Measurements from ENCODE around the gene DZIP1.

Gene DZIP1

DNA sequence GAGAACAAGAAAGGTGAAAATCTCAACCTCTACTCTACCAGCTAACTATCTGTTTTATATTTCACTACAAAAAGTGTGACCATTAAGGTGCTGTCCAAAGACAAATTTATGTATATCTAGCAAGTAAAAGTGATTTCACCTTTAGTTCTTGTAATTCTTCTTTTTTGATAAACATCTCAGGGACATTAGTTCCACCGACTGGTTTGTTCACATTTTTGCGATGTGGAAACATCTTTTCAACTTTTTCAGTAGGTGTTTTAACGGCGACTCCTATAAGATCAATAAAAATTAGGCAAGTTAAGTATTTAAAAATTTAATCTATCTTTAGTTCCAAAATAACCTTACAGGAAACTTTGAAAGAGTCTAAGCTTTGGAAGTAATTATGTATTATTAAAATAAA is 58.6 kb downstream of the DZIP1 start:
- H3K4me2 ChIP-seq (ENCODE audit: low read length), result no peak overlapping the region
- H3K9ac ChIP-seq (ENCODE audit: low read length), result no peak overlapping the region
- no peaks in the 10 kb centered on the region for H4K20me1 ChIP-seq (ENCODE audit: insufficient read depth, low read length)
- no peaks in the 10 kb centered on the region for H3K27me3 ChIP-seq (ENCODE audit: insufficient read depth, low read length)
- H3F3A ChIP-seq (ENCODE audit: insufficient read depth, low read length), result no peaks in the 10 kb centered on the region
- no peaks in the 10 kb centered on the region for H3K36me3 ChIP-seq (ENCODE audit: insufficient read depth, low read length)
- H3K4me3 ChIP-seq (ENCODE audit: low read depth, low read length, poor library complexity, severe bottlenecking), result no peak overlapping the region
- H3K79me2 ChIP-seq (ENCODE audit: insufficient read depth, low read length), result no peaks in the 10 kb centered on the region
- no peaks in the 10 kb centered on the region for H3K4me1 ChIP-seq (ENCODE audit: insufficient read depth, low read length, severe bottlenecking)
- no peak overlapping the region for H2AFZ ChIP-seq (ENCODE audit: low read length)
- TF ChIP-seq CTCF (IDR thresholded peaks at IDR 0.05; ENCODE audit: low read length) (no peak), EZH2 (IDR thresholded peaks at IDR 0.05; ENCODE audit: borderline replicate concordance, low read length) (no peak)
- H3K9me2 ChIP-seq (ENCODE audit: low read depth, low read length), result no peaks in the 10 kb centered on the region
- no peaks in the 10 kb centered on the region for H3K9me3 ChIP-seq (ENCODE audit: low read length)
- no peak overlapping the region for H3K27ac ChIP-seq (ENCODE audit: low read depth, low read length, poor library complexity, severe bottlenecking)

- Histone ChIP-seq H3K79me2 (ENCODE audit: insufficient read depth, low read length) (no peaks in the 10 kb centered on the region), H4K20me1 (ENCODE audit: insufficient read depth, low read length) (no peaks in the 10 kb centered on the region), H3K36me3 (ENCODE audit: insufficient read depth, low read length) (no peaks in the 10 kb centered on the region), H3K4me1 (ENCODE audit: insufficient read depth, low read length, severe bottlenecking) (no peaks in the 10 kb centered on the region), H2AFZ (ENCODE audit: low read length) (no peak overlapping the region), H3K4me2 (ENCODE audit: low read length) (no peak overlapping the region), H3K27ac (ENCODE audit: low read depth, low read length, poor library complexity, severe bottlenecking) (no peak overlapping the region), H3K4me3 (ENCODE audit: low read depth, low read length, poor library complexity, severe bottlenecking) (no peak overlapping the region), H3K9me3 (ENCODE audit: low read length) (no peaks in the 10 kb centered on the region), H3K9me2 (ENCODE audit: low read depth, low read length) (no peaks in the 10 kb centered on the region), H3K27me3 (ENCODE audit: insufficient read depth, low read length) (peaks cover 4% of the 10 kb centered on the region; the same call in 1 of the 2 replicates), H3F3A (ENCODE audit: insufficient read depth, low read length) (no peaks in the 10 kb centered on the region), H3K9ac (ENCODE audit: low read length) (no peak overlapping the region)
- TF ChIP-seq CTCF (IDR thresholded peaks at IDR 0.05; ENCODE audit: low read length), result no peak
- no peak for TF ChIP-seq EZH2 (IDR thresholded peaks at IDR 0.05; ENCODE audit: borderline replicate concordance, low read length)
Observed at GRCh38 chr13:95579303-95579702, 65.2 kb downstream of the DZIP1 start.

GRCh38 chr13:95573221-95573620 is 71.3 kb downstream of the DZIP1 start:
- Histone ChIP-seq H3K27me3 (ENCODE audit: insufficient read depth, low read length) (no peaks in the 10 kb centered on the region), H3K36me3 (ENCODE audit: insufficient read depth, low read length) (no peaks in the 10 kb centered on the region), H3K4me3 (ENCODE audit: low read depth, low read length, poor library complexity, severe bottlenecking) (no peak overlapping the region), H3K79me2 (ENCODE audit: insufficient read depth, low read length) (no peaks in the 10 kb centered on the region), H3K9me3 (ENCODE audit: low read length) (no peaks in the 10 kb centered on the region), H3K4me1 (ENCODE audit: insufficient read depth, low read length, severe bottlenecking) (no peaks in the 10 kb centered on the region), H3F3A (ENCODE audit: insufficient read depth, low read length) (no peaks in the 10 kb centered on the region), H3K4me2 (ENCODE audit: low read length) (no peak overlapping the region), H2AFZ (ENCODE audit: low read length) (no peak overlapping the region), H3K9ac (ENCODE audit: low read length) (no peak overlapping the region), H4K20me1 (ENCODE audit: insufficient read depth, low read length) (no peaks in the 10 kb centered on the region), H3K27ac (ENCODE audit: low read depth, low read length, poor library complexity, severe bottlenecking) (no peak overlapping the region), H3K9me2 (ENCODE audit: low read depth, low read length) (0 out of 2 replicates have a peak, but pooled peaks cover 3% of the 10 kb centered on the region)
- no peak for TF ChIP-seq EZH2 (IDR thresholded peaks at IDR 0.05; ENCODE audit: borderline replicate concordance, low read length)
- no peak for TF ChIP-seq CTCF (IDR thresholded peaks at IDR 0.05; ENCODE audit: low read length)
